22Rv1 (cell line): ENCODE data around the gene SLC30A1.

Experiments
- CTCF ChIP-seq: fragments of 450-650 bp; IDR thresholded peaks from 2 replicates; pipeline ENCODE4 v1.5.1; 2017; ENCODE audit warnings: mild to moderate bottlenecking
- ZFX ChIP-seq: fragments of 450-650 bp; IDR thresholded peaks from 2 replicates; pipeline ENCODE4 v1.6.1; 2017; ENCODE audit warnings: antibody characterized with exemption, borderline replicate concordance

GRCh38 chr1:211616231-211616964 is 37.4 kb upstream of the SLC30A1 start:
- TF ChIP-seq CTCF (no peak), ZFX (no peak)
